ENCODE data around the gene WFDC8. TPM values are rescaled to one million over a fixed set of nuclear protein-coding genes. Genes with fewer than 3 reads are reported as not detected.

WFDC8 gene
- total RNA-seq: not detected

DNA sequence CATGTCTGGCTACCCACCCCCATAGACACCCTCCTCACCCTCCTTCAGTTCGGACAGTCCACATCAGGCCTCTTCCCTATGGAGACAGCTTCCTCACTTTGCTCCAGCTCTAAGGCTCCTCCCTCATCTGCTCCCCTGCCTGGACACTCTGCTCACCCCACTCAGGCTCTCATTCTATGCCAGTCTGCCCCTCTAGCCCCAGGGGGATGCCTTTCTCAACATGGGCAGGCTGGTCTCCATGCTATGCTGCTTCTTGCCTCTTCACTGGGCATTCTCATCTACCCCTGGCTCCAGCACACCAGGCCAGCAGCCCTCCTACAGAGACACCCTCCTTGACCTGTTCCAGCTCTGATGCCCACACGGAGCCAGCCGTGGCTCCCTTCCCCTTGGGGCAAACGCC, at the start of gene WFDC8:
Gene WFDC8, minus strand, starts transcription at position 101 of the 400 bp plus-strand sequence. Its CDS starts 37 bp downstream, at position 64.

DNA sequence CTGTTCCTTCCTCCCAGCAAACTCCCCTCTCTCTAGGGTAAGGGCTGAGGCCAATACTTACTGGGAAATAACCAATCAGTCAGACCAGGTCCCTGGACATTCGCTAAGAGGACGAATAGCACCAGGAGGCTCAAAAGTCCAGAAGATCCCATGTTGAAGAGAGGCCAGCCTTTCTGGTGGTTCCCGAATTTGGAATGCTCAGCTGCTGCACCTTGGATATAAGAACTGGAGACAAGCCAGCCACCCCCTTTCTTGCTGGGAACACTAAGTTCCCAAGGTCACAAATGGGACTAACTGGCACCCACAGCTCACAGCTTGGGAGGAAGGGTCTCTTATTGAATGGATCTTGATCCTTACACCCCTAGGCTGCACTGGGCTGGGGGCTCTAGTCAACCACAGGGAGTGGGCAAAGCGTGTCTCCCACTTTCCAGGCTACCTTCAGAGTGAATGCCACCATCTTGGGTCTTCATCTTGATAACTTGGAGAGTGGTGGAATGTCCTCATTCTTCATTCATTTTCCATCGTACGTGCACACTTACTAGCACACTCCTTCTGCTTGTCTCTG, 31.8 kb downstream of the WFDC8 start, which contains the start of gene EPPIN:
Gene EPPIN, minus strand, starts transcription at position 196 of the 565 bp plus-strand sequence. Its CDS starts 44 bp downstream, at position 152.

DNA sequence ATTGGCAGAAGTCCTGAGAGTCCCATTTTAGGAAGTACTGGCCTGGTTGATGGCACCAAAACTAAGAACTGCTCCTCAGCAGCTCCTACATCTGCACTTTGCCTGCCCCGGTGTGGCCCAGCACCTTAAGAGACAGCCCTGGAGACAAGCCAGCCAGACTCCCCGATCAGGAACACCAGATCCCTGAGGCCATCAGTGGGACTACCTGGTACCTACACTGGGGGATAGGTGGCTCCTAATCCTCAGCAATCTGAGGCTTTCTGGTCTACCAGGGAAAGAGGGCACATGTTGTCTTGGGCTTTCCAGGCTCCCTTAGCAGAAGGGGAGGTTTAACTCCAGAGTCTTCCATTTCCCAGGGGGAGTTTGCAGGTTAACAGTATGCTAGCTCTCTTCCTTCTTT, 39.7 kb downstream of the WFDC8 start, which contains the start of gene WFDC6:
Gene WFDC6, minus strand, starts transcription at position 101 of the 400 bp plus-strand sequence. Its CDS starts 75 bp downstream, at position 26.

DNA sequence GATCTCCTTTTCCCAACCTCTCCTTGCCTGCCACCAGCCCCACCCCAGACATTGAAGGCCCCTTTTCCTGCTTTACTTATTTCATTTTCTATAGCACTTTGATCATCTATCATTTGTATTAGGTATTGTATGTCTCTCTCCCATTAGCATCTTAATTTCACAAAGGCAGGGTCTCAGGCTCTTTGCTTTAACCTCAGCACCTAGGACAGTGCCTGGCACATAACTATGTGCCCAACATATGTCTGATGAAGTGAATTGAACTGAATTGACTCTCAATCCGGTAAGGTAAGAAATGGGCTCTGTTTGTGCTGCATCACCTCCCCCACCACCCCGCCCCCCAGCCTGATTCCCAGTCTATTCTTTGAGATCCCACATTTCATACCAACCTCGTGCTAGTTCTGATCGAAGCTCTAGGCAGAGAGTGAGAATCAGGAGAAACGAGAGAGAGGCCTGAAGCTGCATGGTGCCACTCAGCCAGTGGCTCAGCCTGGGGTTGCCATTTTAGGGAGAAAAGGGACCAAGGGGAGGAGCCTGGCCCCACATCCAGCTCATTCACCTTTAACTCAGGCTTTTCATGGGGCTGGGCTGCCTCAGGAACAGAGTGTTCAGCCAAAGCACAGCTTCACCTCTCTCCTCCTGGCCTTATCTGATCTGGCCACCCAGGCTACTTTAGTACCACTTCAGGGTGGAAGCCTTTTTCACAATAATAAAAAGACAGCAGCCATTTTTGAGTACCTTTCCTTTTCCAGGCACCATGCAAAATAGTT, 63.8 kb downstream of the WFDC8 start, which contains the start of gene SPINT3:
Gene SPINT3, minus strand, starts transcription at position 476 of the 767 bp plus-strand sequence. Its CDS starts 14 bp downstream, at position 462.

Other genes with a start within 250 kb of the WFDC8 start
- gene SDC4, start 230.9 kb downstream of the WFDC8 start, total RNA-seq: 42.4 TPM
- 32.8 TPM for gene SYS1, start 216.1 kb downstream of the WFDC8 start, total RNA-seq
- not detected for gene TP53TG5, start 201.0 kb downstream of the WFDC8 start, total RNA-seq
- 13.4 TPM for gene DBNDD2, start 171.0 kb downstream of the WFDC8 start, total RNA-seq
- 26.3 TPM for gene PIGT, start 163.1 kb downstream of the WFDC8 start, total RNA-seq
- gene WFDC2, start 109.5 kb downstream of the WFDC8 start, total RNA-seq: 2.4 TPM
- gene SPINT3, start 63.7 kb downstream of the WFDC8 start, total RNA-seq: not detected
- gene WFDC6, start 39.8 kb downstream of the WFDC8 start, total RNA-seq: not detected
- not detected for gene EPPIN, start 31.9 kb downstream of the WFDC8 start, total RNA-seq
- not detected for gene WFDC10A, start 50.5 kb upstream of the WFDC8 start, total RNA-seq
- not detected for gene WFDC9, start 52.0 kb upstream of the WFDC8 start, total RNA-seq
- gene WFDC11, start 91.0 kb upstream of the WFDC8 start, total RNA-seq: not detected
- not detected for gene WFDC13, start 122.8 kb upstream of the WFDC8 start, total RNA-seq
- gene WFDC10B, start 125.7 kb upstream of the WFDC8 start, total RNA-seq: not detected
- not detected for gene SPINT4, start 143.1 kb upstream of the WFDC8 start, total RNA-seq
- gene WFDC3, start 212.6 kb upstream of the WFDC8 start, total RNA-seq: not detected
- 17.8 TPM for gene DNTTIP1, start 212.7 kb upstream of the WFDC8 start, total RNA-seq
- gene UBE2C, start 233.4 kb upstream of the WFDC8 start, total RNA-seq: 15.3 TPM
- gene TNNC2, start 248.0 kb upstream of the WFDC8 start, total RNA-seq: 93.6 TPM

Data from camera-type eye (tissue), 1 donor.